ENCODE data around the gene ARHGAP44. TPM values are rescaled to one million over a fixed set of nuclear protein-coding genes. Genes with fewer than 3 reads are reported as not detected.

The ARHGAP44 gene
- total and polyA plus RNA-seq, 2 donors (not counting 1 experiment from before 2014, with no cell fraction given), result 0.78 to 11.6 TPM

DNA sequence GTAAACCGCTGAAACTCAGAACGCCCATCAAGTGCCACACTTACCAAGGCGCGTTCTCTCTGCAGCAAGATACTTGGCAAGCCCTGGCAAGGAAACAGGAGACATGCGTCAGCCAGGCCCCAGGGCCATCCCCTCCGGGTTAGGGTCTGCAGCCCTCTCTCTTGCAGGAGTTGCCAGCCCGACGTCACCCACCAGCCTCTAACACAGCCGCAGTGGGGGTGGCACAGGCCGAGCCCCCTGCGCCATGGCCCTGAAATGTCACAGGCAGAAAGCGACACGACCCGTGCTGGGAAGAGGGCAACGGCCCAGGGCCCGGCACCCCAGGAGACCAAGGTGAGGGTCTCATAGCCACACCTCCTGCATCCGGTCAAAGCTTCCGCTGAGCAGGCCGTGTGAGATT lies 206.6 kb downstream of the ARHGAP44 start:
- 97% methylated on average over 19 of the region's 19 CpGs for WGBS (ENCODE audit: insufficient coverage)
- Histone ChIP-seq H4K20me1 (ENCODE audit: control insufficient read depth, insufficient read depth, low read length, poor library complexity, severe bottlenecking) (no peaks in the 10 kb centered on the region), H3K4me1 (ENCODE audit: control insufficient read depth in 2 of 2, insufficient read depth in 2 of 2, low read length in 2 of 2) (no peaks in the 10 kb centered on the region), H3K4me2 (replicated peaks; ENCODE audit: low read depth, low read length, poor library complexity, severe bottlenecking) (no peak overlapping the region), H3K36me3 (replicated peaks in 1 of 2; ENCODE audit: control extremely low read depth in 1 of 2, control insufficient read depth in 1 of 2, extremely low read depth in 1 of 2, insufficient read depth in 2 of 2, low read length in 1 of 2) (peaks cover 19 to 97% of the 10 kb centered on the region in 2 experiments), H3K4me3 (ENCODE audit: control extremely low read depth in 1 of 5, extremely low read depth in 1 of 5, insufficient read depth in 1 of 5, low read depth in 2 of 5, low read length in 4 of 5) (no peak overlapping the region), H3K79me2 (ENCODE audit: control insufficient read depth, insufficient read depth, low read length) (no peaks in the 10 kb centered on the region), H3K9me3 (ENCODE audit: control extremely low read depth in 1 of 3, control insufficient read depth in 2 of 3, insufficient read depth in 1 of 3, low read length in 2 of 3) (no peaks in the 10 kb centered on the region), H3K27me3 (replicated peaks in 1 of 4; ENCODE audit: control extremely low read depth in 1 of 4, control insufficient read depth in 3 of 4, insufficient read depth in 4 of 4, low read length in 3 of 4) (no peaks in the 10 kb centered on the region), H2AFZ (ENCODE audit: insufficient read depth, low read depth, low read length, poor library complexity, severe bottlenecking) (no peak overlapping the region), H3K27ac (ENCODE audit: low read length in 2 of 2) (no peak overlapping the region), H3K9ac (ENCODE audit: low read length) (no peak overlapping the region)
- no peak overlapping the region for H3K4me3 Mint-ChIP-seq
- ChIA-PET CTCF (no interaction called here), POLR2A (no interaction called here)
- no peak for DNase-seq
- H3K4me1 Mint-ChIP-seq, result no peaks in the 10 kb centered on the region
- no peak for TF ChIP-seq EZH2 (IDR thresholded peaks at IDR 0.05; ENCODE audit: borderline replicate concordance, insufficient read depth, low read depth, low read length, poor library complexity, severe bottlenecking)
- TF ChIP-seq, protein P1, sequence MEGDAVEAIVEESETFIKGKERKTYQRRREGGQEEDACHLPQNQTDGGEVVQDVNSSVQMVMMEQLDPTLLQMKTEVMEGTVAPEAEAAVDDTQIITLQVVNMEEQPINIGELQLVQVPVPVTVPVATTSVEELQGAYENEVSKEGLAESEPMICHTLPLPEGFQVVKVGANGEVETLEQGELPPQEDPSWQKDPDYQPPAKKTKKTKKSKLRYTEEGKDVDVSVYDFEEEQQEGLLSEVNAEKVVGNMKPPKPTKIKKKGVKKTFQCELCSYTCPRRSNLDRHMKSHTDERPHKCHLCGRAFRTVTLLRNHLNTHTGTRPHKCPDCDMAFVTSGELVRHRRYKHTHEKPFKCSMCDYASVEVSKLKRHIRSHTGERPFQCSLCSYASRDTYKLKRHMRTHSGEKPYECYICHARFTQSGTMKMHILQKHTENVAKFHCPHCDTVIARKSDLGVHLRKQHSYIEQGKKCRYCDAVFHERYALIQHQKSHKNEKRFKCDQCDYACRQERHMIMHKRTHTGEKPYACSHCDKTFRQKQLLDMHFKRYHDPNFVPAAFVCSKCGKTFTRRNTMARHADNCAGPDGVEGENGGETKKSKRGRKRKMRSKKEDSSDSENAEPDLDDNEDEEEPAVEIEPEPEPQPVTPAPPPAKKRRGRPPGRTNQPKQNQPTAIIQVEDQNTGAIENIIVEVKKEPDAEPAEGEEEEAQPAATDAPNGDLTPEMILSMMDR (IDR thresholded peaks at IDR 0.05), result no peak
- no peaks in the 10 kb centered on the region for H3K27me3 Mint-ChIP-seq
- intact Hi-C loops (cut with micrococcal nuclease), result no loop called here
- H3K27ac Mint-ChIP-seq, result no peak overlapping the region
- ATAC-seq (ENCODE audit: low read depth), result no peak
- no peaks in the 10 kb centered on the region for H3K9me3 Mint-ChIP-seq (ENCODE audit: insufficient read depth)

DNA sequence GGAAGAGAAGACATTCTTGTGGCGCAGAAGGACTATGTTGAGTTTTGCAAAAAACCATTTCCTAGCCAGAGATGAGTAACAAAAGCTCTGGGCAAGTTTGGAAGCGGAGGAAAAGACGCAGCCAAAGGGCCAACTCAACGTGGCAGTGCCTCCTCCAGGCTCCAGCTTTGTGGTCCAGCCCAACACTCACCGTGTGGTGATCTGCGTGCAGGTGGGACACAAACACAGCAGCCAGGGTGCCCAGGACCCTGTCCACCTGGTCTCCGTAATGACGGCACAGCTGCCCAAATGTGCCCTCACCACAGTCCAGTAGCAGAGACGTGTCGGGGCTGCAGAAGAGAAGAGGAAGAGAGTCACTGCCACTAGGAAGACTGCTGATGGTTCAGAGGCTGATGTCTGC lies 207.1 kb downstream of the ARHGAP44 start:
- intact Hi-C loops (cut with micrococcal nuclease), result no loop called here
- ChIA-PET CTCF (no interaction called here), POLR2A (no interaction called here)
- Histone ChIP-seq H3K4me2 (replicated peaks; ENCODE audit: low read depth, low read length, poor library complexity, severe bottlenecking) (no peak overlapping the region), H4K20me1 (ENCODE audit: control insufficient read depth, insufficient read depth, low read length, poor library complexity, severe bottlenecking) (no peaks in the 10 kb centered on the region), H3K4me1 (ENCODE audit: control insufficient read depth in 2 of 2, insufficient read depth in 2 of 2, low read length in 2 of 2) (no peaks in the 10 kb centered on the region), H3K27me3 (replicated peaks in 1 of 4; ENCODE audit: control extremely low read depth in 1 of 4, control insufficient read depth in 3 of 4, insufficient read depth in 4 of 4, low read length in 3 of 4) (no peaks in the 10 kb centered on the region), H3K9me3 (ENCODE audit: control extremely low read depth in 1 of 3, control insufficient read depth in 2 of 3, insufficient read depth in 1 of 3, low read length in 2 of 3) (no peaks in the 10 kb centered on the region), H3K36me3 (replicated peaks in 1 of 2; ENCODE audit: control extremely low read depth in 1 of 2, control insufficient read depth in 1 of 2, extremely low read depth in 1 of 2, insufficient read depth in 2 of 2, low read length in 1 of 2) (peaks cover 19 to 96% of the 10 kb centered on the region in 2 experiments), H3K4me3 (ENCODE audit: control extremely low read depth in 1 of 5, extremely low read depth in 1 of 5, insufficient read depth in 1 of 5, low read depth in 2 of 5, low read length in 4 of 5) (no peak overlapping the region), H3K9ac (ENCODE audit: low read length) (no peak overlapping the region), H3K79me2 (ENCODE audit: control insufficient read depth, insufficient read depth, low read length) (no peaks in the 10 kb centered on the region), H3K27ac (ENCODE audit: low read length in 2 of 2) (no peak overlapping the region), H2AFZ (ENCODE audit: insufficient read depth, low read depth, low read length, poor library complexity, severe bottlenecking) (no peak overlapping the region)
- Mint-ChIP-seq H3K9me3 (ENCODE audit: insufficient read depth) (no peaks in the 10 kb centered on the region), H3K27me3 (no peaks in the 10 kb centered on the region), H3K4me3 (no peak overlapping the region), H3K27ac (no peak overlapping the region), H3K4me1 (no peaks in the 10 kb centered on the region)
- ATAC-seq (ENCODE audit: low read depth), result no peak
- WGBS (ENCODE audit: insufficient coverage), result 99% methylated on average over 8 of the region's 10 CpGs
- no peak for TF ChIP-seq EZH2 (IDR thresholded peaks at IDR 0.05; ENCODE audit: borderline replicate concordance, insufficient read depth, low read depth, low read length, poor library complexity, severe bottlenecking)
- TF ChIP-seq, protein P1 (IDR thresholded peaks at IDR 0.05), result no peak
- no peak for DNase-seq

Data from B cell (primary cell).